Thymus (tissue), 11 donors: ENCODE results near the gene MAD1L1. TPM values are rescaled to one million over a fixed set of nuclear protein-coding genes. Genes with fewer than 3 reads are reported as not detected.

Experiments used
- DNase-seq, 9 donors: peaks; one replicate each; pipeline ENCODE4 v3.0.0-alpha.2; 2013; ENCODE audit warnings: low spot score in 9 of 9, low read depth in 6 of 9, missing footprints in 1 of 9
- H3K27ac ChIP-seq, 2 donors: one replicate each; pipeline ENCODE4 v1.5.1; 2013; ENCODE audit warnings: control low read depth in 1 of 2, low read depth in 1 of 2, low read length in 1 of 2, mild to moderate bottlenecking in 1 of 2, moderate library complexity in 1 of 2
- H3K27me3 ChIP-seq, 2 donors: one replicate each; pipeline ENCODE4 v1.5.1; 2013; ENCODE audit warnings: low read length in 1 of 2; ENCODE audit not compliant: control insufficient read depth in 2 of 2, insufficient read depth in 1 of 2
- H3K36me3 ChIP-seq, 2 donors: one replicate each; pipeline ENCODE4 v1.5.1; 2013; ENCODE audit warnings: low read length in 1 of 2, mild to moderate bottlenecking in 1 of 2, moderate library complexity in 1 of 2; ENCODE audit not compliant: control insufficient read depth in 2 of 2, insufficient read depth in 2 of 2
- H3K4me1 ChIP-seq, 2 donors: one replicate each; pipeline ENCODE4 v1.5.1; 2013; ENCODE audit warnings: low read length in 2 of 2; ENCODE audit not compliant: control insufficient read depth in 2 of 2, insufficient read depth in 2 of 2
- H3K4me3 ChIP-seq, 2 donors: one replicate each; pipeline ENCODE4 v1.5.1; 2013; ENCODE audit warnings: low read length in 2 of 2, control low read depth in 1 of 2, mild to moderate bottlenecking in 1 of 2
- H3K9me3 ChIP-seq, 2 donors: one replicate each; pipeline ENCODE4 v1.5.1; 2013; ENCODE audit warnings: low read length in 1 of 2, mild to moderate bottlenecking in 1 of 2; ENCODE audit not compliant: control insufficient read depth in 2 of 2, insufficient read depth in 1 of 2
- WGBS: extraction: QIAGEN DNeasy Blood & Tissue Kit; methylation state at CpG from one replicate; pipeline ENCODE4 v1.1.7; 2013; 5-methylcytosine and 5-hydroxymethylcytosine counted together
- polyA plus RNA-seq: library from polyadenylated mRNA; stranded (reverse); fragments of 200-250 nt; gene quantifications from one replicate; pipeline ENCODE4 v1.2.3, GENCODE V29; 2013
- total RNA-seq: library from RNA; stranded (reverse); fragments of 120-200 nt; gene quantifications from one replicate; pipeline ENCODE4 v1.2.4, GENCODE V29; 2013
- donor health status: healthy.

MAD1L1 gene
- total and polyA plus RNA-seq, 2 donors: 93.3 to 103 TPM

DNA sequence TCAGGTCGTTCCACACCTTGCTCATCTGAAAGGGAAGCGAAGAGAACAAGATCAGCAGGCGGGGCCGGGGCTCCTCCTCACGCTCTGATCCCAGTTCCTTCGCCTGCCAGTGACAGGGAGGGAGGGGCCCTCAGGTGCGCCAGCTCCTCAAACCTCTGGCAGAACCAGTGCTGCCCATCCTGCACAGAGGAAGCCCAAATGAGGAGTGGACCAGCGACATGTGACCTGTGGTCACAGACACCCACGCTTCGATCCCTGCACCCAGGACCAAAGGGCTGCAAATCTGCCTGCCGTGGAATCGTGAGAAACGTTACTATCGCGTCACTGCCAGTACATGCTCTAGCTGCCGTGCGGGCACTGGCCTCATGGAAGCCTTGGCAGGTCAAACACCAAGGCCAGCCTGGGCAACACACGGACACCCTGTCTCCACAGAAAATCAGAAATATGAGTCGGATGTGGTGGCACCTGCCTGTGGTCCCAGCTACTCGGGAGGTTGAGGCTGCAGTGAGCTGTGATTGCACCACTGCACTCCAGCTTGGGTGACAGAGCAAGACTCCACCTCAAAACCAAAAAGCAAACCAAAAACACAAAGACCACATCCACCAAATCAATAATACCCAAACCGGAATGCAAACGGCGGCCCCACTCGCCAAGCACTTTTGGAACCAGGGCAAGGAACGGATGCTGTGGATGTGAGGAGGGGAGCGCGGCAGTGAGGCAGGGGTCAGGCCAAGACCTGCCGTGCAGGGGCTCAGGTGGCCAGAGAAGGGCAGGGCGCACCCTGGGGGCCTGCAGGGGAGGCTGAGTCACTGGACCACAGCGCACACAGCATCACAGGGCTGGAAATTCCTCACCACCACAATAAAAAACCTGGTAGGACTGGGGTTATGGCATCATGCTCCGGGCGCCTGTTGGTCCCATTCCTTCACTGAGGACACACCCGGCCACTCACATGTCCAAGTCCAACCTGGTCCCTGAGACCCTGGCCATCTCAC, 22.7 kb upstream of the MAD1L1 start:
- no peak for DNase-seq
- Histone ChIP-seq H3K27me3 (no peaks in the 10 kb centered on the region), H3K4me1 (peaks cover 0 to 2% of the 10 kb centered on the region in 2 donors), H3K27ac (no peak overlapping the region), H3K9me3 (no peaks in the 10 kb centered on the region), H3K36me3 (peaks cover 8 to 24% of the 10 kb centered on the region in 2 donors), H3K4me3 (no peak overlapping the region)
- WGBS: 95% methylated on average over 33 of the region's 33 CpGs

- WGBS: 98% methylated on average over 31 of the region's 31 CpGs
- Histone ChIP-seq H3K4me1 (peaks cover 0 to 4% of the 10 kb centered on the region in 2 donors), H3K36me3 (peaks cover 11 to 28% of the 10 kb centered on the region in 2 donors), H3K9me3 (no peaks in the 10 kb centered on the region), H3K27me3 (no peaks in the 10 kb centered on the region), H3K27ac (no peak overlapping the region), H3K4me3 (no peak overlapping the region)
- no peak for DNase-seq
These were observed 21.8 kb upstream of the MAD1L1 start for GRCh38 chr7:2254429-2255144.

DNA sequence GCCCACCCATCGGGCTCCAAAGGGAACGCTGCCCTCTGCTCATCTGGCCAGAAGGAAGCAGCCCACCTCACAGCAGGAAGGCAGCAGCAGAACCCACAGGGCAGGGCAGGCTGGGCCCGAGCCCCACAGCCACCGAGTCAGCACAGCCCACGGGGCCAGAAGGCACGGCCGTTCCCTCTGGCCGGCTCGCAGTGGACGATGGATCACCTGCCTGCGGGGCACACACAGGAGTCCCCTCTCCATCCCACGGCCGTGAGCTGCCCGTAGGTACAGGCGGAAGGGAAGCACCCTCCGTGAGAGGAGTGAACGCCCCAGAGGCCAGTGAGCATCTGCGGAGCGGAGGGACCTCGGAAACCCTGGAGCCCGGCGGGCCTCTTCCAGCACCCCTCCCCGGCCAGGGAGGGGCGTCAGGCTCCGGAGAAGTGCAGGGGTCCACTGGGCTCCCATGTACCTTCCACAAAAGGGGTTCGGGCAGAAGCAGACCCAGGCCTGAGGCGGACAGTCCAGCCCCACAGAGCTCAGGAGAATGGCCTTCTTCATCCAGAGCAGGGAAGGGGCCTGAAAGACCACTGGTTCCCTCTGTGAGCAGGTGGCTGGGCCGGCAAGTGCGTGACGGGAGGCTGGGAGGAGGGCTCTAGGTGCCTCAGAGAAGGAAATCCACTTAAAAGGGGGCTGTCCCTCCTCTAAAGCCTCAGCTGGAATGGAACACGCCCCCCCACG, 20.9 kb upstream of the MAD1L1 start:
- Histone ChIP-seq H3K9me3 (no peaks in the 10 kb centered on the region), H3K4me3 (no peak overlapping the region), H3K36me3 (peaks cover 14 to 27% of the 10 kb centered on the region in 2 donors), H3K27me3 (no peaks in the 10 kb centered on the region), H3K4me1 (peaks cover 4 to 13% of the 10 kb centered on the region in 2 donors), H3K27ac (no peak overlapping the region)
- WGBS: 95% methylated on average over 32 of the region's 32 CpGs
- DNase-seq: no peak

- Histone ChIP-seq H3K27ac (no peak overlapping the region), H3K9me3 (no peaks in the 10 kb centered on the region), H3K27me3 (no peaks in the 10 kb centered on the region), H3K36me3 (peaks cover 17 to 27% of the 10 kb centered on the region in 2 donors), H3K4me1 (peaks cover 4 to 18% of the 10 kb centered on the region in 2 donors), H3K4me3 (no peak overlapping the region)
- DNase-seq: no peak
- 97% methylated on average over 9 of the region's 9 CpGs for WGBS
These were observed 20.3 kb upstream of the MAD1L1 start for GRCh38 chr7:2253021-2253420.

DNA sequence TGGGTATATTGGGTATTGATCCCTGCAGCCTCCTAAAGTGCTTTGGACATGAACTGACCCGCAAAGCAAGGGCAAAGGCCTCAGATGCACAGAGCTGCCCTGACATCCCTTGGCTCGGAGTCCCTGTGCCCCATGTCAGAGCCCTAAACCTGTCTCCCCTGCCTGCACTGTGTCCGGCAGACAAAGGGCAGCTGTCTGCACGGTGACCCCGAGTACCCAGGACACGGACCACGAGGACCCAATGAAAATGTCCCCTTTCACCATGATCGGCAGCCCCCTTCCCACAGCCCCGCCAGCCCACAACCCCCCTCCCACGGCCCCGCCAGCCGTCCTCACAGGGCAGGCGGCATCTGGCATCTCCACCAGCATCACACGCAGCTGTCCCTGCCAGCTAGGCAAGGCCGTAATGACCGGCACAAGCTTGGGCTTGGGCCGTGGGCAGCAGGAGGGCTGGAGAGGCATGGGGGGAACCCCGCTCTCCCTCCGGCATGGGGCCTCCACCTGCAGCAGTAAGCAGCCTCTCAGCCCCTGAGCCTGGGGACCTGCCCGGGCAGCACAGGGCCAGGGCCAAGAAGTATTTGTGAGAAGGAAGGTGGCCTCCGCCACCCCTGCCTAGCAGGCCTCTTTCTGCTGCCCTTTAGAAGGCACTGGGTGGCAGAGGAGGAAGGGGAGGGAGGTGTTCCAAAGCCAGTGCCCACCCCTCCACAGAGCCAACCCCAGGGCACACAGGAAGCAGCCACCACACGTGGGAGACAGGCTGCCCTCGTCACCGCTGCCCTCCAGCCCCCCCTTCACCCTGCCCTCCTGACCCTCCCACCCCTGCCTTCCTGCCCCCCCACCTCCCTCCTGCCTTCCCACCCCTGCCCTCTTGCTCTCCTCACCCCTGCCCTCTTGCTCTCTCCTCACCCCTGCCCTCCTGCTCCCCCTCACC, 19.4 kb upstream of the MAD1L1 start:
- no peaks in the 10 kb centered on the region for H3K9me3 ChIP-seq
- no peaks in the 10 kb centered on the region for H3K27me3 ChIP-seq
- peaks cover 23 to 33% of the 10 kb centered on the region in 2 donors for H3K36me3 ChIP-seq
- H3K4me1 ChIP-seq: peaks cover 4 to 19% of the 10 kb centered on the region in 2 donors
- 81% methylated on average over 24 of the region's 24 CpGs for WGBS
- no peak overlapping the region for H3K4me3 ChIP-seq
- no peak for DNase-seq
- no peak overlapping the region for H3K27ac ChIP-seq

- H3K27ac ChIP-seq: no peak overlapping the region
- H3K27me3 ChIP-seq: no peaks in the 10 kb centered on the region
- H3K4me1 ChIP-seq: peaks cover 6 to 26% of the 10 kb centered on the region in 2 donors
- no peak overlapping the region for H3K4me3 ChIP-seq
- H3K36me3 ChIP-seq: peaks cover 23 to 33% of the 10 kb centered on the region in 2 donors
- 92% methylated on average over 10 of the region's 10 CpGs for WGBS
- no peaks in the 10 kb centered on the region for H3K9me3 ChIP-seq
- DNase-seq: no peak
These were observed 18.6 kb upstream of the MAD1L1 start for GRCh38 chr7:2251381-2251780.

GRCh38 chr7:2249744-2250323, 17.1 kb upstream of the MAD1L1 start:
- peaks cover 33 to 34% of the 10 kb centered on the region in 2 donors for H3K36me3 ChIP-seq
- no peaks in the 10 kb centered on the region for H3K27me3 ChIP-seq
- H3K4me3 ChIP-seq: no peak overlapping the region
- peaks cover 12 to 42% of the 10 kb centered on the region in 2 donors for H3K4me1 ChIP-seq
- WGBS: 95% methylated on average over 27 of the region's 27 CpGs
- no peak overlapping the region for H3K27ac ChIP-seq
- H3K9me3 ChIP-seq: no peaks in the 10 kb centered on the region
- no peak for DNase-seq
